ENCODE measurements around the gene COX20.

Gene COX20

GRCh38 chr1:244836135-244836521 is 670 bp downstream of the COX20 start:
- Histone ChIP-seq H3K27ac (ENCODE audit: low read depth, low read length) (peak overlapping the region; percentile 93), H4K20me1 (ENCODE audit: control insufficient read depth, insufficient read depth, low read depth, low read length) (no peaks in the 10 kb centered on the region; the same call in 1 of the 2 replicates), H3K9me2 (replicated peaks; ENCODE audit: control insufficient read depth, low read length) (no peaks in the 10 kb centered on the region), H3K27me3 (ENCODE audit: control insufficient read depth, low read length) (no peaks in the 10 kb centered on the region), H3K4me2 (ENCODE audit: low read length) (peak overlapping the region; percentile 91), H3K4me1 (ENCODE audit: control insufficient read depth, low read length) (peaks cover 70% of the 10 kb centered on the region), H3K79me2 (ENCODE audit: control insufficient read depth, low read length) (peaks cover 60% of the 10 kb centered on the region), H3F3A (ENCODE audit: control insufficient read depth, insufficient read depth) (peaks cover 50% of the 10 kb centered on the region), H3K36me3 (ENCODE audit: control insufficient read depth, low read length) (peaks cover 54% of the 10 kb centered on the region), H3K4me3 (ENCODE audit: low read length) (peak overlapping the region; percentile 79), H3K9me3 (ENCODE audit: control insufficient read depth, insufficient read depth, low read length) (no peaks in the 10 kb centered on the region)
- no peak for TF ChIP-seq EZH2phosphoT487 (IDR thresholded peaks at IDR 0.05; ENCODE audit: borderline replicate concordance, low read length)
- TF ChIP-seq CTCF (IDR thresholded peaks at IDR 0.05; ENCODE audit: low read depth, low read length, poor library complexity, severe bottlenecking) = no peak

DNA sequence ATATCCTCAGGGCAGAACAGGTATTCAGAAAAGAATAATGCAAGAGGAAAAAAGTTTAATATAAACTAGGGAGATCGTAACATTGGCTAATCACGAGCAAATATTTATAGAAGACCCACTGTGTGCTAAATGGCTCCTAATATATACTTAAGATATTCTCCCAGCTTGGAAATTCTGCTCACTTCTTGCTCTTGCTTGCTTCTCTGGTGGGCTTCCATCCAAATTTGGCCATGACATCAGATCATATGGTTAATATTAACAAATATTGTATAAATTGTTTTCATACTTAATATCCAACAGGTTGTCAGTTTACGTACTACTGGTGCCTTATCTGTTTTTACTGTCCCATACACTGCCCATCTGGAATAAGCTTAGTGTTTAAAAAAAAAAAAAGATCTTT is 1.1 kb downstream of the COX20 start:
- Histone ChIP-seq H3K4me2 (ENCODE audit: low read length) (peak overlapping the region; percentile 91), H3K27me3 (ENCODE audit: control insufficient read depth, low read length) (no peaks in the 10 kb centered on the region), H3K27ac (ENCODE audit: low read depth, low read length) (peak overlapping the region; percentile 93), H3K9me3 (ENCODE audit: control insufficient read depth, insufficient read depth, low read length) (no peaks in the 10 kb centered on the region), H3K4me1 (ENCODE audit: control insufficient read depth, low read length) (peaks cover 66% of the 10 kb centered on the region), H3K9me2 (replicated peaks; ENCODE audit: control insufficient read depth, low read length) (no peaks in the 10 kb centered on the region), H3K79me2 (ENCODE audit: control insufficient read depth, low read length) (peaks cover 64% of the 10 kb centered on the region), H3K36me3 (ENCODE audit: control insufficient read depth, low read length) (peaks cover 58% of the 10 kb centered on the region), H3K4me3 (ENCODE audit: low read length) (peak overlapping the region; percentile 79), H3F3A (ENCODE audit: control insufficient read depth, insufficient read depth) (peaks cover 55% of the 10 kb centered on the region), H4K20me1 (ENCODE audit: control insufficient read depth, insufficient read depth, low read depth, low read length) (no peaks in the 10 kb centered on the region; the same call in 1 of the 2 replicates)
- no peak for TF ChIP-seq EZH2phosphoT487 (IDR thresholded peaks at IDR 0.05; ENCODE audit: borderline replicate concordance, low read length)
- no peak for TF ChIP-seq CTCF (IDR thresholded peaks at IDR 0.05; ENCODE audit: low read depth, low read length, poor library complexity, severe bottlenecking)

GRCh38 chr1:244837597-244838258 is 2.3 kb downstream of the COX20 start:
- H3K4me3 ChIP-seq (ENCODE audit: low read length) = peak overlapping the region; percentile 79
- TF ChIP-seq CTCF (IDR thresholded peaks at IDR 0.05; ENCODE audit: low read depth, low read length, poor library complexity, severe bottlenecking) (no peak), EZH2phosphoT487 (IDR thresholded peaks at IDR 0.05; ENCODE audit: borderline replicate concordance, low read length) (no peak)

More at GRCh38 chr1:244837597-244838258, 2.3 kb downstream of the COX20 start:
- H3K27ac ChIP-seq (ENCODE audit: low read depth, low read length) = peak overlapping the region; percentile 93
- peak overlapping the region; percentile 91 for H3K4me2 ChIP-seq (ENCODE audit: low read length)
- H3K9me2 ChIP-seq (replicated peaks; ENCODE audit: control insufficient read depth, low read length) = no peaks in the 10 kb centered on the region
- H3K36me3 ChIP-seq (ENCODE audit: control insufficient read depth, low read length) = peaks cover 70% of the 10 kb centered on the region
- no peaks in the 10 kb centered on the region for H3K9me3 ChIP-seq (ENCODE audit: control insufficient read depth, insufficient read depth, low read length)
- H4K20me1 ChIP-seq (ENCODE audit: control insufficient read depth, insufficient read depth, low read depth, low read length) = no peaks in the 10 kb centered on the region; the same call in 1 of the 2 replicates
- peaks cover 76% of the 10 kb centered on the region for H3K79me2 ChIP-seq (ENCODE audit: control insufficient read depth, low read length)
- H3K4me1 ChIP-seq (ENCODE audit: control insufficient read depth, low read length) = peaks cover 55% of the 10 kb centered on the region
- no peaks in the 10 kb centered on the region for H3K27me3 ChIP-seq (ENCODE audit: control insufficient read depth, low read length)
- H3F3A ChIP-seq (ENCODE audit: control insufficient read depth, insufficient read depth) = peaks cover 66% of the 10 kb centered on the region
